Stromal cell of bone marrow (primary cell): ENCODE data around the gene UBE2I.

Experiments used
- DNase-seq: peaks from one replicate; pipeline ENCODE4 v3.0.0-alpha.2; 2012; ENCODE audit warnings: low read depth

Gene UBE2I

DNA sequence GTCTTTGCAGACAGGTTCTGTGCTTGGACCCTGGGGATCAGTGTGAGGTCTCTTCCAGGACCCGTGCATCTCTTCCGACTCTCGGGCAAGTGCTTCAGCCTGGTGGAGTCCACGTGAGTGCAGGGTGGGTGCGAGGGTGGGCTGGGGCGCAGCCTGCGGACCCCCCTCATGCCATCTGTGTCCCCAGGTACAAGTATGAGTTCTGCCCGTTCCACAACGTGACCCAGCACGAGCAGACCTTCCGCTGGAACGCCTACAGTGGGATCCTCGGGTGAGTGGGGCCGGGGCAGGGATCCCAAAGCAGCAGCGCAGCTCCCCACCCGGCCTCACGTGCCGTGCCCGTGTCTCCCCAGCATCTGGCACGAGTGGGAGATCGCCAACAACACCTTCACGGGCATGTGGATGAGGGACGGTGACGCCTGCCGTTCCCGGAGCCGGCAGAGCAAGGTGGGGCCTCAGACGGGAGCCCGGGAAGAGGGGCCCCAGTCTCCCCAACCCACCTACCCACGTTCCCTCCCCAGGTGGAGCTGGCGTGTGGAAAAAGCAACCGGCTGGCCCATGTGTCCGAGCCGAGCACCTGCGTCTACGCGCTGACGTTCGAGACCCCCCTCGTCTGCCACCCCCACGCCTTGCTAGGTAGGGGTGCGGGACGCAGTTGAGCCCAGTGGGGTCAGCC, 52.4 kb downstream of the UBE2I start:
- no peak for DNase-seq

GRCh38 chr16:1362807-1363206, 53.4 kb downstream of the UBE2I start:
- DNase-seq, result no peak

GRCh38 chr16:1363501-1364041, 54.1 kb downstream of the UBE2I start:
- no peak for DNase-seq

- DNase-seq, result no peak
Measured at GRCh38 chr16:1364510-1364909, 55.1 kb downstream of the UBE2I start.

DNA sequence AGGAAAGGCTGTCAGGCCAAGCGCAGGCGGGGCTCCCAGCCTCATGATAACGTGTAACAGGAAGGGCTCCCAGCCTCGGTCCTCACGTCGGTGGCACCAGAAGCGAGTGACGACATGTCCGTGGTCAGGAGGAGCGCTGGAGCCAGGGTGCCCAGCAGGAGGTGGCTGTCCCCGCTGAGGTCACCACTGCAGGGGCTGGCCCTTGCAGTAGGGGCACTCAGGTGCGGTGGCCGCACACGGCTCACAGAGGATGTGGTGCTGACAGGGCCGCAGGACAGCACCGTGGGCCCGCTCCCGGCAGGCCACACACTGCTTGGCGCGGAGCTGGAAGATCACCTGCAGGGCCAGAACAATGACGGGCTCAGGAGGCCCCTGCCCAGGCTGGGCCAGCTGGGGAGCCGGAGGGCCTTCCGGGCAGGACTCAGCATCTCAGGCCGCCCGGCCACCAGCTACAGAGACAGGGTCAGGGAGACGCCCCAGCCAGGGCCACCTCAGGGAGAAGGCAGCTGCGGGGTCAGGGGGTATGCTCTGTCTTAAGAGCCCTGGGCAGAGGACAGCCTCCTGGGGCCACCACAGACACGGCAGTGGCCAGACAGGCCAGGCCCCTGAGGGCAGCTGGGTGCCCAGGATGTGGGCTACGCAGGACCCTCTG, 56.8 kb downstream of the UBE2I start:
- DNase-seq, result no peak

DNA sequence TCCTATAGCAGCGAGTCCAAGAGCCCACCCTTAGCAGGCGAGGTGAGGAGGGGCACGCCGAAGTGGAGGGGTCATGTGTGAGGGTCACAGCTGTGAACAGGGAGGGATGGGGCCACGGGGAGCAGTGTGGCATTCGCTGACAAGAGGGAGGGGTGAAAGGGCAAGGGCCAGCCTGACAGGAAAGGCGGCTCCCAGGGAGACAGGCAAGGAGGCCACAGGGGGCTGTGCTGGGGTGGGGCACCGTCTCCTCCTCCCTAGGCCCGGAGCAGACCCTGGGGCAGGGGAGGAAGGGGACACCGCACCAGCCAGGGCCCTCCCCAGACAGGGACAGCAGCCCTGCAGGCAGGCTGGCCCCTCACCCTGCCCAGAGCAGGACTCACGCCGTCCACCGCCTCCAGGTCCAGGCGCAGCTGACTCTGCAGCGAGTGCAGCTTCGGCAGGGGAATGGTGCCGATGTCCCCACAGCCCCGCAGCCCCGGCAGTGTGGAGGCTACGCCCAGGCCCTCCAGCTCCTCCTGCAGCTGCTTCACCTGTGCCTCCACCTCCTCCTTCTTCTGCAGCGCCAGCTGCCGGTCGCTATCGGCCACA, 57.4 kb downstream of the UBE2I start:
- DNase-seq, result no peak

GRCh38 chr16:1367486-1368174, 58.2 kb downstream of the UBE2I start:
- DNase-seq, result no peak

- DNase-seq, result no peak
Measured at GRCh38 chr16:1371054-1371978, 61.9 kb downstream of the UBE2I start.

- no peak for DNase-seq
Measured at GRCh38 chr16:1372292-1372950, 63.0 kb downstream of the UBE2I start.

- no peak for DNase-seq
Measured at GRCh38 chr16:1374418-1375297, 65.2 kb downstream of the UBE2I start.

DNA sequence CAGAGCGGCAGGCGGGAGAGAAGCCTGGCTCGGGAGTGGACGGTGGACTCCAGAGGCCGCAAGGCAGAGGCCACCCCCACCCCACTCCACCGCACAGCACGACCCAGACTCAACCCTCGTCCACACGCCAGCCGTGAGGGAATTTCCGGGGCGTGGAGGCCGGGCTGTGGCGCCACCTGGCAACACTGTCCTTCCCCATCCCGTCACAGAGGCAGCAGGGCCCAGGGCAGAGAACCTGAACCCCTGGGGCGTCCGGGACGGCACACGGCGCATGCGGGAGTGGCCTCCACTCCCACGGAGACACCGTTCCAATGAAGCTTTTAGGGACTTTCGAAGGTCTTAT, 65.8 kb downstream of the UBE2I start:
- DNase-seq, result no peak

- no peak for DNase-seq
Measured at GRCh38 chr16:1375741-1376410, 66.4 kb downstream of the UBE2I start.
